ENCODE data around the gene DDIAS. TPM values are rescaled to one million over a fixed set of nuclear protein-coding genes. Genes with fewer than 3 reads are reported as not detected.

The DDIAS gene
- total and polyA plus RNA-seq, 11 donors, result 0.08 to 3.5 (median 0.58) TPM; not detected in 1

DNA sequence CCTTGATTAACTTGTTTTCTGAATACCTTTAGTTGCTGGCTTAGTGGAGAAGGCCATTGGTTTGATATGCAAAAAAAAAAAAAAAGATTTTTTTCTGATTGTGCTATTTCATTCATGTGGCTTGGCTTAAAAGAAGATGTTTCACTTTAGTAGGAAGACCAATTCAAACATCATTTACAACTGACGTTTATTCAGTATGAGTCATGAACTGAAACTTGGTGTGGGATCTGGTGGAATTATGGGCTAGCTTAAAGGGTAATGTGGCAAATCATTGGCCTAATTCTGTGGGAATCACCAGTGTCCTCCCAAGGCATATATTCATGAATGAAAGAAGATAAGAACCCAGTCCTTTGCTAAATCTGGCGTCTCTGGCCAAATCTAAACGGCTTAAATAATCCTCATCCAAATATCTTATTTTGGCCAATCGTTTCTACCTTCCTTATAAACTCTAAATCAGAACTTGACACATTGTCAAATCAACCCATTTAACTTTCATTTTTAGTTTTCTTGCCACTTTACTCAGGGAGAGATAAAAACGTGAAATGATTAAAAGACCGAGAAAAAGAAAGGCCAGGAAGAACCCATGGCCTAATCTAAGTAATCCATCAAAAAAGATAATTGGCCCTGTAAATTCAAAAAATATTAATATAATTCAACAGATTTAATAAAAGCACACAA is 77.0 kb downstream of the DDIAS start:
- 85 to 91% (median 90%) methylated on average over 6 of the region's 6 CpGs for WGBS, 4 donors
- peaks cover 0 to 24% (median 6%) of the 10 kb centered on the region in 12 donors for H3K4me1 ChIP-seq
- H3K27ac ChIP-seq, result no peak overlapping the region
- TF ChIP-seq POLR2A (IDR thresholded peaks at IDR 0.05) (no peak), CTCF (IDR thresholded peaks at IDR 0.05) (no peak)
- DNase-seq (no peak), ATAC-seq (no peak)
- peaks cover 0 to 29% (median 15%) of the 10 kb centered on the region in 9 donors for H3K36me3 ChIP-seq
- intact Hi-C loops (cut with DNase I), result no loop called here
- H3K4me3 ChIP-seq, result no peak overlapping the region
- no peaks in the 10 kb centered on the region for H3K9me3 ChIP-seq
- no peaks in the 10 kb centered on the region for H3K27me3 ChIP-seq

GRCh38 chr11:82979824-82980223 is 78.3 kb downstream of the DDIAS start:
- ATAC-seq (no peak), DNase-seq (no peak)
- Histone ChIP-seq H3K9me3 (no peaks in the 10 kb centered on the region), H3K27me3 (no peaks in the 10 kb centered on the region), H3K4me1 (peaks cover 0 to 24% (median 6%) of the 10 kb centered on the region in 12 donors), H3K4me3 (no peak overlapping the region), H3K27ac (no peak overlapping the region), H3K36me3 (peaks cover 0 to 42% (median 28%) of the 10 kb centered on the region in 9 donors)
- TF ChIP-seq POLR2A (IDR thresholded peaks at IDR 0.05), result no peak
- intact Hi-C loops (cut with DNase I), result loop anchor here in 1 of 10 donors (10.0 kb wide), 1 partner anchor 85 kb away; no protein-coding TSS in a partner anchor

- intact Hi-C loops (cut with DNase I), result loop anchor here in 1 of 10 donors (10.0 kb wide), 1 partner anchor 85 kb away; no protein-coding TSS in a partner anchor
- no peak overlapping the region for H3K27ac ChIP-seq
- H3K27me3 ChIP-seq, result no peaks in the 10 kb centered on the region
- peak in 1 of 4 donors; percentile 42 for ATAC-seq
- DNase-seq, result no peak
- H3K9me3 ChIP-seq, result no peaks in the 10 kb centered on the region
- TF ChIP-seq CTCF (IDR thresholded peaks at IDR 0.05), result no peak
- TF ChIP-seq POLR2A (IDR thresholded peaks at IDR 0.05), result no peak
- H3K4me3 ChIP-seq, result no peak overlapping the region
- H3K36me3 ChIP-seq, result peaks cover 0 to 47% (median 30%) of the 10 kb centered on the region in 9 donors
- H3K4me1 ChIP-seq, result peaks cover 0 to 24% (median 6%) of the 10 kb centered on the region in 12 donors
Measured at GRCh38 chr11:82980292-82980691, 78.8 kb downstream of the DDIAS start.

GRCh38 chr11:82980947-82981346 is 79.4 kb downstream of the DDIAS start:
- Histone ChIP-seq H3K9me3 (no peaks in the 10 kb centered on the region), H3K27me3 (no peaks in the 10 kb centered on the region), H3K4me1 (peaks cover 0 to 24% (median 6%) of the 10 kb centered on the region in 12 donors), H3K36me3 (peaks cover 0 to 53% (median 30%) of the 10 kb centered on the region in 9 donors), H3K27ac (no peak overlapping the region), H3K4me3 (no peak overlapping the region)
- intact Hi-C loops (cut with DNase I), result loop anchor here in 1 of 10 donors (10.0 kb wide), 1 partner anchor 84 kb away; no protein-coding TSS in a partner anchor
- 78 to 86% (median 83%) methylated on average over 4 of the region's 4 CpGs for WGBS, 4 donors
- TF ChIP-seq CTCF (IDR thresholded peaks at IDR 0.05), result no peak
- DNase-seq, result no peak
- no peak for ATAC-seq

All from heart left ventricle (tissue), 16 donors.